ENCODE measurements around the gene KBTBD13. TPM values are rescaled to one million over a fixed set of nuclear protein-coding genes. Genes with fewer than 3 reads are reported as not detected.

The KBTBD13 gene
- total RNA-seq, 2 experiments from 2014 or later: not detected

DNA sequence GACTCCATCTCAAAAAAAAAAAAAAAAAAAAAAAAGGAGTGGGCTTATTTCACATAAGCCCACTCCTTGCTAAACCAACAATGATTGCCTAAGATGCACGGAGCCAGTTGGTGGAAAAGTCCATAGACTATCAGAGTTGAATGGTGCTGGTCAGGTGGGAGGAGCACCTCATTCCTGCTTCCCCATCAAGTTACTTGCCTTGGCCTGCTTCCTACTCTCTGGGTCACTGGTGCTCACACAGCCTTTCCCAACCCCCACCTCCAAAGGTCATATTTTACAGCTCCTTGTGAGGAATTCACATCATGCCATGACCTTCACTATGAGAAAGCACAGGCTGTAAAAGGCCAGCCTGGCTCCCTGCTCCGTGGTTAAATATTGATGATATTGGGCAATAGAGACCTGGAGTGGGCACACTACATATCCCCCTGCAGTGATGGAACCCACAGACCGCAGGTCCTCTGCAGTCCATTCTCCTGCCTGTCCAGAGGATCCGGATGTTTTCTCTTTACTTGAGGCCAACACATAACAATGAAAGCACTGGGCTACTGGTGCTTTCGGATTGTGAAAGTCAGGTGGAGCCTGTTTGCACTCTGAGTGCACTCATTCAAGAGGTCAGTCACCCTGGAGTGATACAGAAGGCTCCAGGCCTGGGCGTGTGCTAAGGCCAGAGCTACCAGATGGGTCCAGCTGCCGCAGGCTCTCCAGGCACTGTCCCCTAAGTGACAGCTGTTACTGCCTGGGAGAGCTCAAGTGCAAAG lies 31.6 kb upstream of the KBTBD13 start, which contains the start of gene SLC51B:
Gene SLC51B, plus strand, starts transcription at position 664 of the 758 bp plus-strand sequence. CDS start 4,618 bp downstream, outside the sequence.
- no peak for ATAC-seq (ENCODE audit: poor library complexity)
- Mint-ChIP-seq H3K36me3 (ENCODE audit: low read depth) (no peaks in the 10 kb centered on the region), H3K27me3 (no peaks in the 10 kb centered on the region), H3K4me3 (no peak within 1 kb of the TSS), H3K27ac (no peak within 1 kb of the TSS), H3K9me3 (no peaks in the 10 kb centered on the region), H3K4me1 (ENCODE audit: low read depth) (peaks cover 7% of the 10 kb centered on the region)
- Histone ChIP-seq H3K27ac (ENCODE audit: low read depth in 1 of 2, low read length in 2 of 2) (no peak within 1 kb of the TSS), H3K4me3 (ENCODE audit: low read length) (no peak within 1 kb of the TSS), H3K36me3 (ENCODE audit: insufficient read depth, low read length) (no peaks in the 10 kb centered on the region), H3K9me3 (ENCODE audit: control insufficient read depth in 1 of 2, insufficient read depth in 1 of 2, low read length in 2 of 2) (no peaks in the 10 kb centered on the region), H3K4me1 (ENCODE audit: insufficient read depth, low read length) (peaks cover 9% of the 10 kb centered on the region), H3K27me3 (ENCODE audit: control insufficient read depth in 1 of 2, insufficient read depth in 2 of 2, low read length in 2 of 2) (peaks cover 0 to 5% of the 10 kb centered on the region in 2 experiments)
- ChIA-PET POLR2A (no interaction called here), CTCF (interaction anchor here (0.7 kb wide), 1 partner anchor 849 kb away, joined by 3 read pairs; no protein-coding TSS in a partner anchor)
- TF ChIP-seq, protein P1, sequence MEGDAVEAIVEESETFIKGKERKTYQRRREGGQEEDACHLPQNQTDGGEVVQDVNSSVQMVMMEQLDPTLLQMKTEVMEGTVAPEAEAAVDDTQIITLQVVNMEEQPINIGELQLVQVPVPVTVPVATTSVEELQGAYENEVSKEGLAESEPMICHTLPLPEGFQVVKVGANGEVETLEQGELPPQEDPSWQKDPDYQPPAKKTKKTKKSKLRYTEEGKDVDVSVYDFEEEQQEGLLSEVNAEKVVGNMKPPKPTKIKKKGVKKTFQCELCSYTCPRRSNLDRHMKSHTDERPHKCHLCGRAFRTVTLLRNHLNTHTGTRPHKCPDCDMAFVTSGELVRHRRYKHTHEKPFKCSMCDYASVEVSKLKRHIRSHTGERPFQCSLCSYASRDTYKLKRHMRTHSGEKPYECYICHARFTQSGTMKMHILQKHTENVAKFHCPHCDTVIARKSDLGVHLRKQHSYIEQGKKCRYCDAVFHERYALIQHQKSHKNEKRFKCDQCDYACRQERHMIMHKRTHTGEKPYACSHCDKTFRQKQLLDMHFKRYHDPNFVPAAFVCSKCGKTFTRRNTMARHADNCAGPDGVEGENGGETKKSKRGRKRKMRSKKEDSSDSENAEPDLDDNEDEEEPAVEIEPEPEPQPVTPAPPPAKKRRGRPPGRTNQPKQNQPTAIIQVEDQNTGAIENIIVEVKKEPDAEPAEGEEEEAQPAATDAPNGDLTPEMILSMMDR (IDR thresholded peaks at IDR 0.05): no peak
- DNase-seq: no peak
- intact Hi-C loops (cut with DNase I, micrococcal nuclease): no loop called here

DNA sequence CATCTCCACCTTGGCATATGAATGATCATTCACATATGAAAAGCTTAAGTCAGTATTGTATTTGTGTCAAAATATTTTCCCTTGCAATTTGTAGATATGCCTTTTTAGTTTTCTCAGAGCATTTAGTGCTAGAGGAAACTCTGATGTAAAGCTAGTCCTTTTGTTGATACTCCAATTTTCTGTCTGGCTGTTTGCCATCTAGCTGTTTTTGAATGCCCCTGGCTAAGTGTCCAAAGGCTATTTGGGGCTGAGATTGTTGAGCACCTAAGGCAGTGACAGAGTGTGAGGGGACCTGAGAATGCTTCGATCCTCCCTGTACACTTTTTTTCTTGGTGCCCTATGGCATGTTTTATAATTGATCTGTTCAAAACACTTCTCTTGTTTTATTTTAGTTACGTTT lies 28.3 kb upstream of the KBTBD13 start:
- POLR2A ChIA-PET: no interaction called here
- peaks cover 13% of the 10 kb centered on the region for H3K4me1 Mint-ChIP-seq (ENCODE audit: low read depth)

DNA sequence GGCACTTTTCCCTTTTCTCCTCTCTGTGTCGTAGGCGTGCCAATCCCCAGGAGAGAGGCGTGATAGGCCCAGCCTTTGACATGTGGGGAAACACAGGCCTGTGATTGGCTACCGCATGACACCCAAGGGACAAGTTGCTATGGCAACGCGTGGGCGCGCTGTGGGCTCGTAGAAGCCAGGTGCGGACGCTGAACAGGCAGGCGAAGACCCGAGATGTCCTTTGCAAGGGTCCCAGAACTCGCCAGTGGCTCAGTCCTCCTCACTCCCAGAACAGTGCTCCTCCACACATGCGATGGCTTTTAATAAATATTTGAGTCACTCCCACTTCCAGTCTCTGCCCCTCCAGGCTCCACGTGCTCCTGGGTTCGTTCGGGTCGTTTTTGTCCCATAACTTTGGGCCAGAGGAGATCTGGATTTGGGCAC lies 27.1 kb upstream of the KBTBD13 start:
- Histone ChIP-seq H3K27ac (ENCODE audit: low read depth in 1 of 2, low read length in 2 of 2) (no peak overlapping the region), H3K4me3 (ENCODE audit: low read length) (peak overlapping the region; percentile 45), H3K9me3 (ENCODE audit: control insufficient read depth in 1 of 2, insufficient read depth in 1 of 2, low read length in 2 of 2) (no peaks in the 10 kb centered on the region), H3K36me3 (ENCODE audit: insufficient read depth, low read length) (no peaks in the 10 kb centered on the region), H3K27me3 (ENCODE audit: control insufficient read depth in 1 of 2, insufficient read depth in 2 of 2, low read length in 2 of 2) (peaks cover 0 to 6% of the 10 kb centered on the region in 2 experiments), H3K4me1 (ENCODE audit: insufficient read depth, low read length) (peaks cover 11% of the 10 kb centered on the region)
- Mint-ChIP-seq H3K4me1 (ENCODE audit: low read depth) (peaks cover 13% of the 10 kb centered on the region), H3K36me3 (ENCODE audit: low read depth) (no peaks in the 10 kb centered on the region), H3K4me3 (peak overlapping the region; percentile 60), H3K27ac (no peak overlapping the region), H3K27me3 (no peaks in the 10 kb centered on the region), H3K9me3 (no peaks in the 10 kb centered on the region)
- ATAC-seq (ENCODE audit: poor library complexity) (peak; percentile 99), DNase-seq (peak; percentile 65 to 95 (median 78))
- ChIA-PET POLR2A (interaction anchor here (1.0 kb wide), 1 partner anchor 255 kb away, joined by 3 read pairs; the partner anchor contains the start of gene RNU5B-1), CTCF (no interaction called here)
- intact Hi-C loops (cut with DNase I, micrococcal nuclease): no loop called here
- TF ChIP-seq, protein P1 (IDR thresholded peaks at IDR 0.05): no peak

More for the DNA sequence above, 28.3 kb upstream of the KBTBD13 start:
- Histone ChIP-seq H3K9me3 (ENCODE audit: control insufficient read depth in 1 of 2, insufficient read depth in 1 of 2, low read length in 2 of 2) (no peaks in the 10 kb centered on the region), H3K27ac (ENCODE audit: low read depth in 1 of 2, low read length in 2 of 2) (no peak overlapping the region), H3K27me3 (ENCODE audit: control insufficient read depth in 1 of 2, insufficient read depth in 2 of 2, low read length in 2 of 2) (peaks cover 0 to 6% of the 10 kb centered on the region in 2 experiments), H3K36me3 (ENCODE audit: insufficient read depth, low read length) (no peaks in the 10 kb centered on the region), H3K4me3 (ENCODE audit: low read length) (no peak overlapping the region), H3K4me1 (ENCODE audit: insufficient read depth, low read length) (peaks cover 11% of the 10 kb centered on the region)
- no peak overlapping the region for H3K27ac Mint-ChIP-seq
- no peak overlapping the region for H3K4me3 Mint-ChIP-seq
- ATAC-seq (ENCODE audit: poor library complexity) (no peak), DNase-seq (no peak)
- CTCF ChIA-PET: no interaction called here
- H3K9me3 Mint-ChIP-seq: no peaks in the 10 kb centered on the region
- H3K36me3 Mint-ChIP-seq (ENCODE audit: low read depth): no peaks in the 10 kb centered on the region
- TF ChIP-seq, protein P1 (IDR thresholded peaks at IDR 0.05): no peak
- H3K27me3 Mint-ChIP-seq: no peaks in the 10 kb centered on the region
- intact Hi-C loops (cut with DNase I, micrococcal nuclease): no loop called here
